SK-N-SH (cell line): ENCODE measurements around the gene CELSR1.

Experiments used
- FOXJ3 ChIP-seq: sonication (generic); formaldehyde crosslinking; IDR thresholded peaks from 2 replicates; pipeline ENCODE4 v1.5.1; 2020; ENCODE audit warnings: mild to moderate bottlenecking, missing genetic modification reagents
- GABPA ChIP-seq: IDR thresholded peaks from 2 replicates; pipeline ENCODE4 v1.4.0; 2012; ENCODE audit warnings: low read depth, mild to moderate bottlenecking
- NFIC ChIP-seq: IDR thresholded peaks from 2 replicates; pipeline ENCODE4 v1.4.0; 2012; ENCODE audit warnings: borderline replicate concordance
- POLR2AphosphoS5 ChIP-seq: IDR thresholded peaks from 2 replicates; pipeline ENCODE4 v1.6.1; 2012; ENCODE audit warnings: low read depth, low read length
- REST ChIP-seq: IDR thresholded peaks from 2 replicates; pipeline ENCODE4 v1.6.1; 2012; ENCODE audit warnings: mild to moderate bottlenecking, low read depth, low read length, moderate library complexity
- RFX5 ChIP-seq: IDR thresholded peaks from 2 replicates; pipeline ENCODE4 v1.6.1; 2012; ENCODE audit warnings: mild to moderate bottlenecking, improper control_type of control experiment, low read length
- SMC3 ChIP-seq: IDR thresholded peaks from 2 replicates; pipeline ENCODE4 v1.6.1; 2012; ENCODE audit warnings: low read depth, low read length, improper control_type of control experiment
- TAF1 ChIP-seq: IDR thresholded peaks from 2 replicates; pipeline ENCODE4 v1.6.1; 2012; ENCODE audit warnings: low read depth, mild to moderate bottlenecking, low read length, moderate library complexity, borderline replicate concordance
- TEAD4 ChIP-seq: IDR thresholded peaks from 2 replicates; pipeline ENCODE4 v1.4.0; 2012; ENCODE audit warnings: mild to moderate bottlenecking, borderline replicate concordance; ENCODE audit not compliant: insufficient read depth
- YY1 ChIP-seq: IDR thresholded peaks from 2 replicates; pipeline ENCODE4 v1.4.0; 2012; ENCODE audit warnings: low read depth, mild to moderate bottlenecking
- TF ChIP-seq, protein P1 (sequence below): fragments of 200-600 bp; sonication (generic); IDR thresholded peaks from 2 replicates; pipeline ENCODE4 v1.6.1; 2017; ENCODE audit warnings: antibody characterized with exemption, mild to moderate bottlenecking, moderate library complexity
- TF ChIP-seq, protein P2 (sequence below): IDR thresholded peaks from 2 replicates; pipeline ENCODE4 v1.4.0; 2012; ENCODE audit warnings: low read depth, borderline replicate concordance
- TF ChIP-seq, protein P3 (sequence below): fragments of 150-350 bp; IDR thresholded peaks from 2 replicates; pipeline ENCODE4 v1.6.1; 2017; ENCODE audit warnings: antibody characterized with exemption, low read length, low read depth, borderline replicate concordance

- no peak for TF ChIP-seq SMC3
- TF ChIP-seq REST = no peak
- no peak for TF ChIP-seq TAF1
- TF ChIP-seq, protein P1, sequence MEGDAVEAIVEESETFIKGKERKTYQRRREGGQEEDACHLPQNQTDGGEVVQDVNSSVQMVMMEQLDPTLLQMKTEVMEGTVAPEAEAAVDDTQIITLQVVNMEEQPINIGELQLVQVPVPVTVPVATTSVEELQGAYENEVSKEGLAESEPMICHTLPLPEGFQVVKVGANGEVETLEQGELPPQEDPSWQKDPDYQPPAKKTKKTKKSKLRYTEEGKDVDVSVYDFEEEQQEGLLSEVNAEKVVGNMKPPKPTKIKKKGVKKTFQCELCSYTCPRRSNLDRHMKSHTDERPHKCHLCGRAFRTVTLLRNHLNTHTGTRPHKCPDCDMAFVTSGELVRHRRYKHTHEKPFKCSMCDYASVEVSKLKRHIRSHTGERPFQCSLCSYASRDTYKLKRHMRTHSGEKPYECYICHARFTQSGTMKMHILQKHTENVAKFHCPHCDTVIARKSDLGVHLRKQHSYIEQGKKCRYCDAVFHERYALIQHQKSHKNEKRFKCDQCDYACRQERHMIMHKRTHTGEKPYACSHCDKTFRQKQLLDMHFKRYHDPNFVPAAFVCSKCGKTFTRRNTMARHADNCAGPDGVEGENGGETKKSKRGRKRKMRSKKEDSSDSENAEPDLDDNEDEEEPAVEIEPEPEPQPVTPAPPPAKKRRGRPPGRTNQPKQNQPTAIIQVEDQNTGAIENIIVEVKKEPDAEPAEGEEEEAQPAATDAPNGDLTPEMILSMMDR = no peak
- TF ChIP-seq, protein P2, sequence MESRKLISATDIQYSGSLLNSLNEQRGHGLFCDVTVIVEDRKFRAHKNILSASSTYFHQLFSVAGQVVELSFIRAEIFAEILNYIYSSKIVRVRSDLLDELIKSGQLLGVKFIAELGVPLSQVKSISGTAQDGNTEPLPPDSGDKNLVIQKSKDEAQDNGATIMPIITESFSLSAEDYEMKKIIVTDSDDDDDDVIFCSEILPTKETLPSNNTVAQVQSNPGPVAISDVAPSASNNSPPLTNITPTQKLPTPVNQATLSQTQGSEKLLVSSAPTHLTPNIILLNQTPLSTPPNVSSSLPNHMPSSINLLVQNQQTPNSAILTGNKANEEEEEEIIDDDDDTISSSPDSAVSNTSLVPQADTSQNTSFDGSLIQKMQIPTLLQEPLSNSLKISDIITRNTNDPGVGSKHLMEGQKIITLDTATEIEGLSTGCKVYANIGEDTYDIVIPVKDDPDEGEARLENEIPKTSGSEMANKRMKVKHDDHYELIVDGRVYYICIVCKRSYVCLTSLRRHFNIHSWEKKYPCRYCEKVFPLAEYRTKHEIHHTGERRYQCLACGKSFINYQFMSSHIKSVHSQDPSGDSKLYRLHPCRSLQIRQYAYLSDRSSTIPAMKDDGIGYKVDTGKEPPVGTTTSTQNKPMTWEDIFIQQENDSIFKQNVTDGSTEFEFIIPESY = no peak
- TF ChIP-seq RFX5 = no peak
- no peak for TF ChIP-seq FOXJ3
- no peak for TF ChIP-seq POLR2AphosphoS5
- TF ChIP-seq, protein P3, sequence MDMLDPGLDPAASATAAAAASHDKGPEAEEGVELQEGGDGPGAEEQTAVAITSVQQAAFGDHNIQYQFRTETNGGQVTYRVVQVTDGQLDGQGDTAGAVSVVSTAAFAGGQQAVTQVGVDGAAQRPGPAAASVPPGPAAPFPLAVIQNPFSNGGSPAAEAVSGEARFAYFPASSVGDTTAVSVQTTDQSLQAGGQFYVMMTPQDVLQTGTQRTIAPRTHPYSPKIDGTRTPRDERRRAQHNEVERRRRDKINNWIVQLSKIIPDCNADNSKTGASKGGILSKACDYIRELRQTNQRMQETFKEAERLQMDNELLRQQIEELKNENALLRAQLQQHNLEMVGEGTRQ = no peak
- TF ChIP-seq TEAD4 = no peak
- no peak for TF ChIP-seq GABPA
- TF ChIP-seq YY1 = no peak
- TF ChIP-seq NFIC = no peak
These were observed 123.6 kb downstream of the CELSR1 start for GRCh38 chr22:46413725-46414379.
